GM21717 (cell line): ENCODE measurements around the gene C21orf58.

Source experiments
- ATAC-seq: cut with Tn5 transposase; IDR thresholded peaks from one replicate; pipeline ENCODE4 v1.9.1; 2021; ENCODE audit warnings: mild to moderate bottlenecking, moderate library complexity; ENCODE audit not compliant: unreplicated experiment

The C21orf58 gene

GRCh38 chr21:46297338-46298271 is 26.1 kb downstream of the C21orf58 start:
- no peak for ATAC-seq

DNA sequence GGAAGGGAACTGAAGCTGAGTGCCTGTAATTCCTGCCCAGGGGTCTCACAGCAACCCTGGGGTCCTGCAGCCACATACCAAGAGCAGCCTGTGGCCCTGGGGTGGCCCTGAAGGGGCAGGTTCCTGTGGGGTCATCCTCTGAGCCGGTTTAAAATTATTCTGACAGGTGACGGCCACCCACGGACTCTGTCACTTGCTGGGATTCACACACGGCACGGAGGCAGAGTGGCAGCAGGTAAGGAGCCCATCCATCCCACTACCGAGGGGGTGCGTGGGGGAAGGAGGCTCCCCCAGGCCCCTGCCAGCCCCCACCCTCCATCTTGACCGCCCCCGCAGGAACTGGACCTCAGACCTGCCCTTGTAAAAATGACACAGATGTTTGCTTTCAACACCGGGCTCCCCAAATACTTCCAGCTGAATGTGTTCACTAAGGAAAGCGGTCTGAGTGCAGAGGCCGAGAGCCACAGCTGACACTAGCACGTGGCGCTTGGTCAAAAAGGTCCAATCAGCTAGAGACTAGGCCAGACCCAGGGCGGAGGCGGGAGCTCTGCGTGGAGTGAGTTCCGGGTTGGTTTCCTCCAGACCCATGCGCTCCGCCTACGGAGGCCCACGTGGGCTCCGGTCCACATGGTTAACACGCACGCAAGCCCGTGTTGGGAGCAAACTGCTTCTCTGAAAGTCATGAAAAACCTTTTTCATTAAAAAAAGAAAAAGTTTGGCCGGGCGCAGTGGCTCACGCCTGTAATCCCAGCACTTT is 27.5 kb downstream of the C21orf58 start:
- no peak for ATAC-seq

GRCh38 chr21:46295177-46295770 is 28.4 kb downstream of the C21orf58 start:
- no peak for ATAC-seq

DNA sequence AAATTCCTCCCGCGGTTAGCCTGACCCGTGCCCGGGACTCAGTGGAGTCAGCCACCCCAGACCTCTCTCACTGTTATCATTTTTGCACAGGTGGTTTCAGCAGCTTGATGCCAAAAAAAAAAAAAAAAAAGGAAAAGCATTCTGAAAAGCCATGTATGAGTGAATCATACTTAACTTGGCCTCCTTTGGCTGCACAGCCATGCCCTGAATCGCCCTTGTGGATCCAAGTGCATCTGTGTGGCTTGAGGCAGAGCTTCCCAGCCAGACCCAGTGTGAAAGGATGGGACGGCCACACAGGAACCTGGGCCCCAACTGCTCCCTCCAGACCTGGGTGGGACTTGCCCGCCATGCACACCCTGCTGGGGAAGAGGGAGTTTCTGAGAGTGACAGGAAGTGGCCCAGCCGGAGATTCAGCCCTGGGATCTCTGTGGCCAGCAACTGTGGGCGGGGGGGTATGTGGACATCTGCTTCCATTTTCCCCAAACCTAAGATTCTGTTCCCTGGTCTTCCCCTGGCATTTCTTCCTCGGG is 29.0 kb downstream of the C21orf58 start:
- ATAC-seq, result no peak

DNA sequence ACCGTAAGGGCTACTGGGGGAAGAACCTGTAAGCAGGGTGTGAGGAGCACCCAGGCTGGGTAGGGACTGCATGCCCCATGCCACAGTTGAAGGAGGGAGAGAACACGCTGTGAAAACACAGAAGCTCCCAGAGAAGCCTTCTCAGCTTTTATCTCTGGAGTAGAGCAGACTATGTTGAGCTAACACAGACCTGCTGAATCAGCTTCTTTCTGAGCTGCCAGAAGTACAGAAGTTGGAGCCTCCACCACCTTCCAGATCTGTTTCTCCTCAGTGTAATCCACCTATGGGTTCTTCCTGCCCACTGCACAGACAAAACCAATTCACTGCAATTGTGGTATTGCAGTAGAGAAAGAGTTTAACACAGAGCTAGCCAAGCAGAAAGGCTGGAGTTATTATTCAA is 32.1 kb downstream of the C21orf58 start:
- no peak for ATAC-seq

DNA sequence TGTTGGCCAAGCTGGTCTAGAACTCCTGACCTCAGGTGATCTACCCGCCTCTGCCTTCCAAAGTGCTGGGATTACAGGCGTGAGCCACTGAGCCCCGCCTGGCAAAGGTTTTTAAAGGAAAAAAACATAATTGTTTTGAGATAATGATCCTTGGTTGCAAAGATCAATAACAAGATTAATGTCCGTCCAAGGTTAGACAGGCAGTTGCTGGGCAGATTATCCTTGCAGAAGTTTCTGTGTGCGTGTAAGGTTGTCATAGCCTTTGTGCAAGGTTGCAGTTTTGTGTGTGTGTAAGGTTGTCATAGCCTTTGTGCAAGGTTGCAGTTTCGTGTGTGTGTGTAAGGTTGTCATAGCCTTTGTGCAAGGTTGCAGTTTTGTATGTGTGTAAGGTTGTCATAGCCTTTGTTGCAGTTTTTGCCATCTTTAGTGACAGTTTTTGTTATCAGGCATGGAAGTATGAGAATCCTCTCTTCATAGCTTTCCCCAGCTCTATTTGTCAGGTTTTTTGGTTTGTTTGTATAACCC is 34.0 kb downstream of the C21orf58 start:
- no peak for ATAC-seq

DNA sequence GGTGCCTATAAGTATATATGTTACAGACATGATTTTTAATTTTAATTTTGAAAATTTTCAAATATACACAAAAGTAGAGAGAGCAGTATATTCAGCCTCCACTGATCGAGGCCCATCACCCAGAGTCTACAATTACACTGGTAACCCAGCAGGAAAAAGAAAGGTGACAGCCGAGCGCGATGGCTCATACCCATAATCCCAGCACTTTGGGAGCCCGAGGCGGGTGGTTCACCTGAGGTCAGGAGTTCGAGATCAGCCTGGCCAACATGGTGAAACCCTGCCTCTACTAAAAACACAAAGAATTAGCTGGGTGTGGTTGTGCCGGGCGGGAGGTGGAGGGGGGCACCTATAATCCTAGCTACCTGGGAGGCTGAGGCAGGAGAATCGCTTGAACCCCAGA is 36.1 kb downstream of the C21orf58 start:
- ATAC-seq, result no peak

- no peak for ATAC-seq
Measured at GRCh38 chr21:46286648-46287002, 37.0 kb downstream of the C21orf58 start.

DNA sequence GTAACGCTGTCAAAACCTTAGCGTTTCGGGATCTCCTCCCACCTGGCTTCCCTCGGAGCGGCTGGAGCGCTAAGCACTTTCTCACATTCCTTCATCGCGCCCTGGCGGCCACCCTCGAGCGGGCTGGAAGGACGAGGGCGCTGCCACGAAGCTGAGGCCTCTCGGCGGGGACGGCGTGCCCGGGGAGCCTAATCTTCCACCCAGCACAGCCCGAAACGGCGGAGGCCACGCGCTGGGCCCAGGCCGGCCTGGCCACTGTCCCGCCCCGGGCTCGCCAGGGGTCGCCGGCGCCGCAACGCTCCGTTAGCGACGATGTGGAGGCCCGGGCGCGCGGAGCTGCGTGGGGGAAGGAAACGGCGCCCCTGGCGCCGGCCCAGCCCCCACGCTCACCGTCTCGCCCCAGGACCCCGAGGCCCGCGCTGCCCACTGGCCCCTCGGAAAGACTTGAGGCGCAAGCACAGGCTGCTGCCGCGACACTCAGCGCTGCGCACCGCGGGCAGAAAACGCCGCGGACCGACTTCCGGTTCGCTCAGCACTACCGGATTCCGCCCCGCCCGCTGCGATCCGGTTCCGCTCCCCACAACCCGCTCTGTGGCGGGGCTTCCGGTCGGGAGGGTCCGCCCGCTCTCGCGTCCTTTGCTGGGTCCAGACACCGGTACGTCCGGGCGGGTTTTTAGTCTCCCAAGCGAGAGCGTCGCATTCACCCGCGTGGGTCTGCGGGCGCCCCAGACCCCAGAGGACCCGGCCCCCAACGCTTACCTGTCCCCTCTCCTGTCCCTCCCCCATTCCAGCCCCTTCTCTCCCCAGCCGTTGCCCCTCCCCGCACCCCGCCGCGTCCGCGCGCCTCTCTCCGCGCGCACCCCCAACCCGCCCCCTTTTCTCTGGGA is 37.7 kb downstream of the C21orf58 start, which contains the start of gene YBEY:
YBEY (plus strand) TSS at position 582 of the 887 bp plus-strand sequence. CDS start 572 bp downstream, outside the sequence.
- ATAC-seq, result peak; percentile 79

- ATAC-seq, result no peak
Measured at GRCh38 chr21:46285206-46285661, 38.4 kb downstream of the C21orf58 start, which contains the start of gene MCM3AP. MCM3AP (minus strand) TSS chr21:46285611; CDS start chr21:46285286, 325 bp downstream.

DNA sequence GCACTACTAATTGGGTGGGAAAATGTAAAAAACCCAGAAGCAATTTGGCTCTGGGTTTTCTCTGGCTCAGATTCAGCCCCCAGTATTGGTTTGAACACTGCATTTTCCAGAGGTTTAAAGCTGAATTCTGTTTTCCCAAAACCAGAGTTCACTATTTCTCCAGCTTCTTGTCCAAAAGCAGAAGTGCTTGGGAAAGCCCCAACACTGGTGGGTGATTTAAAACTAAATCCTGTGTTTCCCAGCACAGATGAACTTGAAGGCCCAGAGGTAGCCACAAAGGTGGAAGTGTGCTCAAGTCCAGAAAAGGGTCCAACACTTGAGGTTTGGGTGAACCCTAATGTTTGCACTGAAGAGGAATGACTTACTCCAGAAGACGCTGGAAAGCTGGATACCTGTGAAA is 38.9 kb downstream of the C21orf58 start:
- no peak for ATAC-seq

DNA sequence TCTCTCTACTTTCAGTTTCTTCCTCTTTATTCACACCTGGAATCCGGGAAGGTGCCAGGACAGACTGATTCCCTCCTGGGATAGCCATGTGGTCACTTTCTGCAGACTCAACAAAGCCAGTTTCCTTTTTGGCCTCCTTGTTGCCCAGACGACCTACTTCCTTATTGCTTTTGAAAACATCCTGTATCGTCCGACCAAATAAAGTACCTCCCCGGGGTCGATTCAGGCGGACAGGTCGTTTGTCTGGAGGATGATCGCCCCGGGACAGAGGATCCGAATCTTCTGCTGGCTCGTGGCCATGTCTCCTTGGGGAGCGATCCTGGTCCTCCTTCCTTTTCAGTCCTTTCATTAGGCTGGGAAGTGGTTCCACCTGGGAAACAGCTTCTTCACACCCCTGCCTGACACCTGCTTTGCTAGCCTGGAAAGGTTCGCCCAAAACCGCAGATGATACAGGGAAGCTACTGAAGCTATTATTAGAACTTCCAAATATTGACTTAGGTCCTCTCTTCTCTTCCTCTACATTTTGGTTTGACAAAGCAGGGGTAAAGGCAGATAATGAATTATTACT is 39.5 kb downstream of the C21orf58 start:
- no peak for ATAC-seq

DNA sequence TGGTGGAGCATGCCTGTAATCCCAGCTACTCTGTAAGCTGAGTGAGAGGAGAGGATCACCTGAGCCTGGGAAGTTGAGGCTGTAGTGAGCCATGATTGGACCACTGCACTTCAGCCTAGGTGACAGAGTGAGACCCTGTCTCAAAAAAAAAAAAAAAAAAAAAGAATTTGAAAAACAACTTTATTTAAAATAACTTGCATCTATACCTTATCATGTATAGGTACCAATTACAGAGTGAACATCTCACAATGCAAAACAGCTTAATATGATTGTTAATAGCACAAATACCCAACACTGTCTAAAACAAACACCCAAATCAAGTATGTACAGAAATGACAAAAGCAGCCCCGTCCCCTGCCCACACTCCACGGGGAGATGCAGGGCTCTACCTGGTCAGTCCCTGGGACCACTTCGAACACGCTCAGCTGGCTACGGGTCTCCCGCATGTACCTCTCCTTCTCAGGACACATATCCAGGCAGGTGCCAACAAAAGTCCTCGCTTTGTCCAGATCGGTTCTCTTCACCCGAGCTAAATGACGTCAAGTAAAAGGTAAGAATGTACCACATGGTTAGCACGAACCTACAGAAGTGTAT is 48.8 kb downstream of the C21orf58 start:
- no peak for ATAC-seq

- no peak for ATAC-seq
Measured at GRCh38 chr21:46273341-46273740, 50.3 kb downstream of the C21orf58 start.

- no peak for ATAC-seq
Measured at GRCh38 chr21:46269466-46269865, 54.2 kb downstream of the C21orf58 start.

- ATAC-seq, result no peak
Measured at GRCh38 chr21:46268371-46268770, 55.3 kb downstream of the C21orf58 start.

- no peak for ATAC-seq
Measured at GRCh38 chr21:46266946-46267345, 56.7 kb downstream of the C21orf58 start.

DNA sequence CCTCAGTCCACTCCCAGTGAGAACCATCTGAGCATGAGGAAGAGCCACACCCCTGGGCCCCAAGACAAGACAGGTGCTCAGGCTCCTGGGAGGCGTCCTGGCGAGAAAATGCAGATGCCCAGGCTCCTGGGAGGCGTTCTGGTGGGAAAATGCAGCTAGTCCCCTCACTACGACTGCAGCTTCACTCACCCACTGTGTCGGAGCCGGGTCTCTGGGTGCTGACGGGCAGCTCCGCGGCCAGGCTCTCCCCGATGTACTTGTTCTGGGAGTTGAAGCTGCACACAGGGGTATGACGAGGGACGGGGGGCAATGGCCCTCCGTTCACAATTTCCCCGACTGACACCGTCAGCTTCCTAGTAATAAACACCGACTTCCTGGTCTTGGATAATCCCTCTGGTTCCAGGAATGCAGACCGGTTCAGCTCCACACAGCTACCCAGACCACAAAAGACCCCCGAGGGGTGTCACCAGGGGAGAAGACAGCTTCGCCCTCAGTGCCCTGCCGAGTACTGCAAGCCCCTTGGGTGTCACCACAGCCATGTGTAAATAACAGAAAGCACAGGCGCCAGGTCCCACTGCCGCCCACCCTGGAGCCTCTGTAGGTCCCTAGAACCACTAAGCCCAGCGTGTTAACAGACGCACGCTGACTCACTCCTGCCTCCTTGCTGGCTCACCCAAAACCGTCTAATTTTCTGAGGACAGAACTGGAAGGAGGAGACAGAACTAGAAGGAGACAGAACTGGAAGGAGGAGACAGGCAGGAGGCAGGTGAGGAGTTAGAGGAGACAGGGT is 57.7 kb downstream of the C21orf58 start:
- ATAC-seq, result no peak
